ENCODE results near the gene SPATA2. TPM values are rescaled to one million over a fixed set of nuclear protein-coding genes. Genes with fewer than 3 reads are reported as not detected.
A peak's percentile ranks its signal among the peaks of the same experiment; 100 is the strongest.

Gene SPATA2
- total and polyA plus RNA-seq, 7 donors: 2.1 to 12.5 (median 4.7) TPM

DNA sequence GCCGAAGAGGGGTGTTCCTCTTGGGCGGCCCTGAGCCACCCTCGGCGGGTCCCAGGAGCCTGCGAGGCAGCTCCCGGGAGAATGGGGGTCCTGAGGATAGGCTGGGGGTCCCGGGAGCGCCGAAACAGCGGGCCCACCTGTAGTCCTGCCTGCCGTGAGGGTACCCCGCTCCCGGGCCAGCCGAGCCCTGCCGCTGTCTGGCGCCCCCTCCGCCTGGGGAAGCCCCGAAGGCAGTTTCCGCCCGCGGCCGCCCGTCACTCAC is 280 bp downstream of the SPATA2 start:
- peak overlapping the region; percentile 95 to 100 (median 98) for H3K27ac ChIP-seq
- H3K4me3 ChIP-seq: peak overlapping the region; percentile 95 to 100 (median 100)
- TF ChIP-seq POLR2AphosphoS5 (IDR thresholded peaks at IDR 0.05) (no peak), EP300 (IDR thresholded peaks at IDR 0.05) (no peak), POLR2A (IDR thresholded peaks at IDR 0.05) (no peak)
- TF ChIP-seq, protein P1, sequence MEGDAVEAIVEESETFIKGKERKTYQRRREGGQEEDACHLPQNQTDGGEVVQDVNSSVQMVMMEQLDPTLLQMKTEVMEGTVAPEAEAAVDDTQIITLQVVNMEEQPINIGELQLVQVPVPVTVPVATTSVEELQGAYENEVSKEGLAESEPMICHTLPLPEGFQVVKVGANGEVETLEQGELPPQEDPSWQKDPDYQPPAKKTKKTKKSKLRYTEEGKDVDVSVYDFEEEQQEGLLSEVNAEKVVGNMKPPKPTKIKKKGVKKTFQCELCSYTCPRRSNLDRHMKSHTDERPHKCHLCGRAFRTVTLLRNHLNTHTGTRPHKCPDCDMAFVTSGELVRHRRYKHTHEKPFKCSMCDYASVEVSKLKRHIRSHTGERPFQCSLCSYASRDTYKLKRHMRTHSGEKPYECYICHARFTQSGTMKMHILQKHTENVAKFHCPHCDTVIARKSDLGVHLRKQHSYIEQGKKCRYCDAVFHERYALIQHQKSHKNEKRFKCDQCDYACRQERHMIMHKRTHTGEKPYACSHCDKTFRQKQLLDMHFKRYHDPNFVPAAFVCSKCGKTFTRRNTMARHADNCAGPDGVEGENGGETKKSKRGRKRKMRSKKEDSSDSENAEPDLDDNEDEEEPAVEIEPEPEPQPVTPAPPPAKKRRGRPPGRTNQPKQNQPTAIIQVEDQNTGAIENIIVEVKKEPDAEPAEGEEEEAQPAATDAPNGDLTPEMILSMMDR (IDR thresholded peaks at IDR 0.05): no peak
- peaks cover 0 to 1% (median 0%) of the 10 kb centered on the region in 4 donors for H3K36me3 ChIP-seq
- WGBS, 2 donors: 0% methylated on average over 23 of the region's 23 CpGs
- DNase-seq: no peak
- no peaks in the 10 kb centered on the region for H3K27me3 ChIP-seq
- H3K4me1 ChIP-seq: peaks cover 0 to 45% (median 31%) of the 10 kb centered on the region in 4 donors
- intact Hi-C loops (cut with DNase I): loop anchor here (10.0 kb wide), 1 partner anchor 280 kb away; no protein-coding TSS in a partner anchor
- H3K9me3 ChIP-seq: no peaks in the 10 kb centered on the region

DNA sequence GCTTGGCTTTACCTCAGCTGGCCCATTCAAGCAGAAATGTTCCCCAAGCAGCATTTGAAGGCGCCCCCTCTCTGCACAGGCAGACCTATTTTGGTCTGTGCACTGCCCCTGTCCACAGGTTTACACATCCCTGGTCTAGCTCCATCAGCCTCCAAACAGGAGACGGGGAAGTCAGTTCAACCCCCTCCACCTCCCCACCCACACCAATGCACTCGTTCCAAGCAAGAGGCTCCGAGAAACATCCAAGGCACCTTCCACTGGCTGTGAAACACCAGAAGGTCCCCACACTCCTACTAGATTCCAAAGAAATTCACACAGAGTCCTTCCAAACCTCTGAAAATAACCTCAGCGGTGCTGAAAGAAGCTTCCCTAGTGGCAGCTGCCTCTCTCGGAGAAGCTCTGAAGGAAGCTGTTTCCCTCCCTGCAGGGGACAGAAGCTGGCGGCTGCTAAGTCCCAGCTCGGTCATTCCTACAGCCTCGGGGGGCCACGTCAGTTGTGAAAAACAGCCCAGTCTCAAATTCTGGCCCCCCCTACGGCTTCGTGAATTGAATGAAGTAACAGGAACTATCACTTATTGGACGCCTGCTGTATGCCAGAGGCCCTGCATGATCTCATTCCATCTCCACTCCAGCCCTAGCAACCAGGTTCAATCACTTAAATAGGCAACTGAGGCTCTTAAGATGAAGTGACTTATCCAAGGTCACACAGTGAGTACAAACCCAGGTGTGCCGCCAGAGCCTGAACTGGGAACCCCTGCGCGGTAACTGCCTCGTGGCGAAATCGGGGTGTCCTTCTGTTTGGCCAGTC is 815 bp downstream of the SPATA2 start:
- Histone ChIP-seq H3K9me3 (no peaks in the 10 kb centered on the region), H3K4me3 (peak overlapping the region; percentile 95 to 100 (median 100)), H3K27ac (peak overlapping the region; percentile 95 to 100 (median 98)), H3K36me3 (peaks cover 0 to 4% (median 0%) of the 10 kb centered on the region in 4 donors), H3K27me3 (no peaks in the 10 kb centered on the region), H3K4me1 (peaks cover 0 to 46% (median 35%) of the 10 kb centered on the region in 4 donors)
- intact Hi-C loops (cut with DNase I): loop anchor here (10.0 kb wide), 1 partner anchor 280 kb away; no protein-coding TSS in a partner anchor
- TF ChIP-seq POLR2AphosphoS5 (IDR thresholded peaks at IDR 0.05) (no peak), EP300 (IDR thresholded peaks at IDR 0.05) (no peak), POLR2A (IDR thresholded peaks at IDR 0.05) (no peak)
- TF ChIP-seq, protein P1 (IDR thresholded peaks at IDR 0.05): no peak
- no peak for DNase-seq
- 2 to 6% methylated on average over 19 of the region's 19 CpGs for WGBS, 2 donors

DNA sequence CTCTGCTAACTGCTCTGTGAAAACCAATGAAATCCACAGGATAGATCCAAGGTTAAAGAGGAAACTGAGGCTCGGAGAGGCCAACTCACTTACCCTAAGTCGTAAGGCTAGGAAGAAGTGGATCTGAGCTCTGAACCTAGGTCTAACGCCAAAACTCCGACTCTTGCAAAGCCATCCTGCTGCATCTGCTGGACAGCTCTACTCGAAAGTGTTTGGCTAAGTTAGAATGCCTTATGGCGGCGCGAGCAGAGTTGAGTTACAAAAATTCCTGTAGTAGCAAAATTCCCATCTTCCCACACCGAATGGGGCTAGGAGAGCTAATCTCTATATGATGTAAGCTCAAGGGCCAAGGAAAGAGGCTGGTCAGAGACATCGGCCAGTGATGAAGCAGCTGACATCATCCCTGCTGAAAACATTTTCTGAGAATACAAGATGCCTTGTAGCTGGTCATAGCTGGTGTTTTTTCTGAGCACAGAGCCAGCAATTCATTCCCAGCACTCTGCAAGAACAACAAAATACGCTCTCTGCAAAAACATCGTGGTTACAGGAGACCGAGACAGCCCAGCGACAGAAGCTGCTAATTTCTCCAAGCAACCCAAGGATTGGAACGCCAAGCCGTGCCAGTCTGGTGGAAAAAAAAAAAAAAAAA is 1.8 kb downstream of the SPATA2 start:
- Histone ChIP-seq H3K4me3 (no peak overlapping the region), H3K4me1 (peaks cover 0 to 46% (median 35%) of the 10 kb centered on the region in 4 donors), H3K27ac (no peak overlapping the region), H3K36me3 (peaks cover 0 to 14% (median 0%) of the 10 kb centered on the region in 4 donors), H3K27me3 (no peaks in the 10 kb centered on the region), H3K9me3 (no peaks in the 10 kb centered on the region)
- DNase-seq: no peak
- intact Hi-C loops (cut with DNase I): loop anchor here (10.0 kb wide), 1 partner anchor 279 kb away; no protein-coding TSS in a partner anchor
- no peak for TF ChIP-seq POLR2AphosphoS5 (IDR thresholded peaks at IDR 0.05)
- no peak for TF ChIP-seq POLR2A (IDR thresholded peaks at IDR 0.05)
- TF ChIP-seq EP300 (IDR thresholded peaks at IDR 0.05): no peak
- TF ChIP-seq, protein P1 (IDR thresholded peaks at IDR 0.05): no peak
- WGBS, 2 donors: 64 to 88% methylated on average over 16 of the region's 16 CpGs

DNA sequence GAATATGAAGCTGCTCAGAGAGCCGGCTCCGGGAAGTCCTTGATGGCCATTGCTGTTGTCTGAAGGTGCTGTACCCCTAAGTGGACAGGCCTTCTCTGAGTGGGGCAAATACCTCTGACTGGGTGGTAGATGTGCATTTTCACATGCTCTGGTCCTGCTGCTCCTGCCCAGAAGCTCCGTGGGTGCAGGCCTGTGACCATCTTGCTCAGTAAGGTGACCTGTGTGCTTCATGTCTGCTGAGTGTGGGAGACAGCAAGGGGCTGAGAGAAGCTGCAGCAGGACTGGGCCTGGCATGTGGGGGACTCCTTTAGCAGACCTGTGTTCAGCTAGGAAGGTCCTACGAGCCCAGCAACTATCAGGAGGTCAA is 5.0 kb downstream of the SPATA2 start:
- TF ChIP-seq, protein P1 (IDR thresholded peaks at IDR 0.05): no peak
- no peak for TF ChIP-seq EP300 (IDR thresholded peaks at IDR 0.05)
- H3K27me3 ChIP-seq: no peaks in the 10 kb centered on the region
- DNase-seq: no peak
- 21 to 61% methylated on average over 4 of the region's 4 CpGs for WGBS, 2 donors
- peak overlapping the region in 3 of 4 donors; percentile 29 to 62 (median 37) for H3K27ac ChIP-seq
- intact Hi-C loops (cut with DNase I): loop anchor here (10.0 kb wide), 1 partner anchor 276 kb away; no protein-coding TSS in a partner anchor
- peaks cover 0 to 45% (median 20%) of the 10 kb centered on the region in 4 donors for H3K36me3 ChIP-seq
- H3K9me3 ChIP-seq: no peaks in the 10 kb centered on the region
- peaks cover 0 to 37% (median 30%) of the 10 kb centered on the region in 4 donors for H3K4me1 ChIP-seq
- H3K4me3 ChIP-seq: no peak overlapping the region
